Measurements from ENCODE around the gene GDF2. TPM values are rescaled to one million over a fixed set of nuclear protein-coding genes. Genes with fewer than 3 reads are reported as not detected.

Gene GDF2
- total and polyA plus RNA-seq, 2 of the 4 experiments (the other 2 are of a cell fraction) = under 0.01 TPM; not detected in 1

GRCh38 chr10:47354165-47354564 lies 31.9 kb downstream of the GDF2 start:
- Histone ChIP-seq H3K18ac (ENCODE audit: low read depth, low read length) (no peak overlapping the region), H4K91ac (ENCODE audit: insufficient read depth, low read depth, low read length) (no peak overlapping the region), H3K27ac (ENCODE audit: insufficient read depth, low read length) (no peak overlapping the region), H3K14ac (replicated peaks; ENCODE audit: low read depth, low read length) (no peak overlapping the region), H3K4ac (ENCODE audit: low read depth, low read length) (no peak overlapping the region), H2BK15ac (ENCODE audit: low read depth, low read length) (no peak overlapping the region), H3K27me3 (ENCODE audit: control insufficient read depth, insufficient read depth, low read length) (peaks cover 32% of the 10 kb centered on the region), H3K4me2 (ENCODE audit: low read depth, low read length) (no peak overlapping the region), H3K56ac (ENCODE audit: extremely low read depth, insufficient read depth, low read length) (no peak overlapping the region), H3K4me3 (ENCODE audit: insufficient read depth, low read depth, low read length) (no peak overlapping the region), H3K9me1 (ENCODE audit: insufficient read depth, low read length) (no peaks in the 10 kb centered on the region), H2AK9ac (replicated peaks; ENCODE audit: low read depth, low read length, poor library complexity) (no peak overlapping the region), H3K9me3 (ENCODE audit: control insufficient read depth, insufficient read depth, low read length) (no peaks in the 10 kb centered on the region), H2AFZ (replicated peaks; ENCODE audit: low read length, poor library complexity) (no peak overlapping the region), H4K20me1 (ENCODE audit: insufficient read depth, low read length) (no peaks in the 10 kb centered on the region), H4K5ac (ENCODE audit: low read depth, low read length) (no peak overlapping the region), H2BK120ac (ENCODE audit: low read depth, low read length) (no peak overlapping the region), H2AK5ac (ENCODE audit: low read depth, low read length) (no peak overlapping the region), H3K9ac (ENCODE audit: low read depth, low read length) (no peak overlapping the region), H3K4me1 (ENCODE audit: control insufficient read depth, insufficient read depth, low read length) (no peaks in the 10 kb centered on the region), H3K36me3 (ENCODE audit: control insufficient read depth, insufficient read depth, low read length) (no peaks in the 10 kb centered on the region), H3K79me1 (ENCODE audit: low read depth in 1 of 2, low read length in 2 of 2) (no peaks in the 10 kb centered on the region), H2BK20ac (ENCODE audit: low read depth, low read length) (no peak overlapping the region), H3K23ac (ENCODE audit: low read depth, low read length) (no peak overlapping the region), H2BK5ac (ENCODE audit: low read depth, low read length, poor library complexity, severe bottlenecking) (no peak overlapping the region), H4K8ac (ENCODE audit: low read depth in 2 of 2, low read length in 2 of 2) (no peak overlapping the region)
- peak; percentile 5 for DNase-seq
- ATAC-seq (ENCODE audit: low read depth) = peak; percentile 77
- WGBS, 2 experiments (ENCODE audit: extremely low coverage in 2 of 2, insufficient read length in 1 of 2) = 67% methylated on average over 2 of the region's 4 CpGs; no CpG with 5 or more reads in 1 of the 2 experiments
- ChIA-PET POLR2A (ENCODE audit: unreplicated experiment) (no interaction called here), CTCF (interaction anchor here (0.5 kb wide), 1 partner anchor 17 kb away, joined by 4 read pairs; no protein-coding TSS in a partner anchor)
- TF ChIP-seq MXI1 (IDR thresholded peaks at IDR 0.05; ENCODE audit: borderline replicate concordance, low read depth, low read length) (no peak), USF2 (IDR thresholded peaks at IDR 0.05; ENCODE audit: low read depth, low read length) (no peak), ELK1 (IDR thresholded peaks at IDR 0.05; ENCODE audit: borderline replicate concordance, low read depth, low read length) (no peak), RFX5 (IDR thresholded peaks at IDR 0.05; ENCODE audit: low read depth, low read length) (no peak), CEBPB (IDR thresholded peaks at IDR 0.05; ENCODE audit: low read depth, low read length) (no peak), RCOR1 (IDR thresholded peaks at IDR 0.05; ENCODE audit: insufficient replicate concordance, low read length) (no peak), CTCF (conservative IDR thresholded peaks at IDR 0.05; ENCODE audit: low read depth, low read length) (peak; percentile 30; the same call in 1 of the 2 replicates), SMC3 (IDR thresholded peaks at IDR 0.05; ENCODE audit: low read depth, low read length) (0 out of 2 replicates have a peak, but pooled peaks have one; percentile 20), RAD21 (IDR thresholded peaks at IDR 0.05; ENCODE audit: low read length) (peak; percentile 33; the same call in 1 of the 2 replicates)
- in situ Hi-C loops (cut with MboI; ENCODE audit: low sequenced_read_pairs) (no loop called here), intact Hi-C loops (cut with micrococcal nuclease) (no loop called here), dilution Hi-C loops (cut with HindIII; ENCODE audit: low sequenced_read_pairs, unreplicated experiment) (no loop called here)
- no TSS peak for BruUV-seq (replicated peaks)
